Measurements from ENCODE around the gene TECTA.

TECTA gene

GRCh38 chr11:121071846-121072450 is 29.1 kb upstream of the TECTA start:
- no peak for TF ChIP-seq CTCF (IDR thresholded peaks at IDR 0.05; ENCODE audit: extremely low read depth, missing control alignments)
- DNase-seq (ENCODE audit: low spot score), result no peak

GRCh38 chr11:121081321-121081720 is 19.7 kb upstream of the TECTA start:
- no peak for TF ChIP-seq CTCF (IDR thresholded peaks at IDR 0.05; ENCODE audit: extremely low read depth, missing control alignments)
- no peak for DNase-seq (ENCODE audit: low spot score)

GRCh38 chr11:121082219-121082618 is 18.8 kb upstream of the TECTA start:
- no peak for DNase-seq (ENCODE audit: low spot score)
- no peak for TF ChIP-seq CTCF (IDR thresholded peaks at IDR 0.05; ENCODE audit: extremely low read depth, missing control alignments)

- no peak for DNase-seq (ENCODE audit: low spot score)
- TF ChIP-seq CTCF (IDR thresholded peaks at IDR 0.05; ENCODE audit: extremely low read depth, missing control alignments), result no peak
Observed at GRCh38 chr11:121082670-121083069, 18.4 kb upstream of the TECTA start.

GRCh38 chr11:121086866-121087265 is 14.2 kb upstream of the TECTA start:
- DNase-seq (ENCODE audit: low spot score), result no peak

GRCh38 chr11:121089566-121089965 is 11.5 kb upstream of the TECTA start:
- DNase-seq (ENCODE audit: low spot score), result no peak
- no peak for TF ChIP-seq CTCF (IDR thresholded peaks at IDR 0.05; ENCODE audit: extremely low read depth, missing control alignments)

More at GRCh38 chr11:121086866-121087265, 14.2 kb upstream of the TECTA start:
- no peak for TF ChIP-seq CTCF (IDR thresholded peaks at IDR 0.05; ENCODE audit: extremely low read depth, missing control alignments)

GRCh38 chr11:121090145-121090721 is 10.8 kb upstream of the TECTA start:
- TF ChIP-seq CTCF (IDR thresholded peaks at IDR 0.05; ENCODE audit: extremely low read depth, missing control alignments), result no peak
- no peak for DNase-seq (ENCODE audit: low spot score)

Data from GM20000 (cell line).